ENCODE data around the gene PTGS1.
"Not testable (repeated sequence)": the region's sequence is repeated elsewhere in the genome, so short reads cannot be mapped to it uniquely, and the experiment has no call there.

The PTGS1 gene

DNA sequence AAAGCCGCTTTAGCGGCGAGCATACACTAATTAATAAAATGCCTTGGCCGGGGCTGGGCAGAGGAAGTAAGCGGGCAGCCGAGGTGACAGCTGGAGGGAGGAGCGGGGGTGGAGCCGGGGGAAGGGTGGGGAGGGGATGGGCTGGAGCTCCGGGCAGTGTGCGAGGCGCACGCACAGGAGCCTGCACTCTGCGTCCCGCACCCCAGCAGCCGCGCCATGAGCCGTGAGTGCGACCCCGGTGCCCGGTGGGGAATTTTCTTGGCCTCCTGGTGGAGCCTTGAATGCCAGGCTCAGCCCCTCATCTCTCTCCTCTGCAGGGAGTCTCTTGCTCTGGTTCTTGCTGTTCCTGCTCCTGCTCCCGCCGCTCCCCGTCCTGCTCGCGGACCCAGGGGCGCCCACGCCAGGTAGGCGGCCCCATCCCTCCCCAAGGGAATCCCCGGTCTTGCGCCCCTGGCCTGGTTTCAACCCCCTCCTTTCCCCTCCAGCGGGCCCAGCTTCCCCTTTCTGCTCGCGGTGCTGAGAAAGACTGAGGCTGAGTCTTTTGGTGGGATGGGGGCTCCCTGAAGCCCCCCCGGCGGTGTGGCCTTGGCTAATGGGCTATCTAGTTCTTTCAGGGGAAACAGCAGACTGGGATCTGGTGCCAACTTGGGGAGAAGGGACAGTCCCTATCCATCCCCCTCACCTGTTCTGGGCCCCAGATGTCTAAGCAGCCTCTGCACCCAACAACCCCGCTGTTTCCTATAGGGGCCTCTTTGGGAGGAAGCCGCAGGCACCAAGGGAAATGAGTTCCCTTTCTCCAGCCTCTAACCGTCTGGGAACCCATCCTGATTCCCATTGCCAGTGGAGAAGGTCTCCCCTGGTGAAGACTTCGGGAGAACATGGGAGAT lies at the start of gene PTGS1:
Gene PTGS1, plus strand, starts transcription at position 156 of the 887 bp plus-strand sequence. Its CDS starts 61 bp downstream, at position 217.
- no peak for DNase-seq

DNA sequence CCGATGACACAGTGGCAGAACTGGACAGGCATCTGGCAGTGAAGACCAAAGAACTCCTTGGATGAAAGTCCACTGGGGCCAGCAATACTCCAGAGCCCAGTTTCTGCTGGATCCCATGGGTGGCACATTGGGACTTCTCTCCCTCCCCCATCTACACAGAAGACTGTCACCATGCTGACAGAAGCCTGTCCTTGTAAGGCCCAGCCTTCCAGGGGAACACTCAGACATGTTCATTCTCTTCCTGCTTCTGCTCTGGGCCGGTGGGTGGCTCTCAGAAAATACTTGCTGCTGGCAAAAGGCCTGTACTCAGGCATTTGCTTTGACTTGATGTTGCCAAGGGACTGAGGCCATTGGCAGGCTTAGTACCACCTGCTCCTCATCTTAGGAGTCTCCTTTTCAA lies 48.3 kb upstream of the PTGS1 start:
- DNase-seq: no peak

- not testable (repeated sequence) for DNase-seq
These were observed 46.2 kb upstream of the PTGS1 start for GRCh38 chr9:122324665-122325064.

- no peak for DNase-seq
These were observed 45.7 kb upstream of the PTGS1 start for GRCh38 chr9:122325124-122325523.

DNA sequence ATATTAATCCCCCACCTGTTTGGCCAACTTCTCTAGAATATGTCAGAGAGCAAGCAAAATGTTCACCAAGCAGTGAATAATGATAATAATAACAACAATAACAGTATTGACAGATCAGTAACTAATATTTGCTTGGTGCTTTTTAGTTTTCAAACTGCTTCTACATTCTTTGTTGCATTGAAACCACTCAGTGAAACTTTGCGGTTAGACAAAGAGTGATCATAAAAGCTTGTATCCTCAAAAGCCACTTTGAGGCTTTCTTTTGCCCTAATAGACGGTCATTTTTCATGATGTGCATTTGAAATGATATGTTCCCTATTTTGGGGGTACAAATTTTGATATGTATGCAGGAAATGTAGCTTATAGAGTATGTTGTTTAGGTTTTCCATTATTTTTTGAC lies 43.6 kb upstream of the PTGS1 start:
- no peak for DNase-seq

- DNase-seq: no peak
These were observed 41.2 kb upstream of the PTGS1 start for GRCh38 chr9:122329597-122329996.

- not testable (repeated sequence) for DNase-seq
These were observed 40.4 kb upstream of the PTGS1 start for GRCh38 chr9:122330466-122330865.

- no peak for DNase-seq
These were observed 39.3 kb upstream of the PTGS1 start for GRCh38 chr9:122331523-122331927.

GRCh38 chr9:122332083-122332482 lies 38.7 kb upstream of the PTGS1 start:
- peak; percentile 55 for DNase-seq

DNA sequence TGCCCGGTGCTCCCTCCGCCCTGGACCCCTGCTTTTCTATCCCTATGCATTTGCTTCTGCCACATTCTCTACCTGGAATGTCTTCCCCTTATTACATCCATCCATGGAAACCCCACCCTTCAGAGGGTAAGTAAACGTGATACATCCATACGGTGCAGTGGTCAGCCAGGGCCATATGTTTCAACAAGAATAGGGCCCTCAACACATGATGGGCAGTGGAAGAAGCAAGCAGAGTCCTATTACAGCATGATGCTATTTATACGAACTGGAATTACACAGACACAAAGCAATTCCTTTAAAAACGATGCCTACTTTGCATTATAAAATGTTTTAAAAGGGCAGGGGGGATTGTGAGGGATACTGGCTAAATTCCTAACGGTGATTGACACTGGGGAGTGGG lies 38.2 kb upstream of the PTGS1 start:
- no peak for DNase-seq

GRCh38 chr9:122333169-122333808 lies 37.5 kb upstream of the PTGS1 start:
- DNase-seq: no peak

GRCh38 chr9:122334916-122335315 lies 35.9 kb upstream of the PTGS1 start:
- DNase-seq: no peak

DNA sequence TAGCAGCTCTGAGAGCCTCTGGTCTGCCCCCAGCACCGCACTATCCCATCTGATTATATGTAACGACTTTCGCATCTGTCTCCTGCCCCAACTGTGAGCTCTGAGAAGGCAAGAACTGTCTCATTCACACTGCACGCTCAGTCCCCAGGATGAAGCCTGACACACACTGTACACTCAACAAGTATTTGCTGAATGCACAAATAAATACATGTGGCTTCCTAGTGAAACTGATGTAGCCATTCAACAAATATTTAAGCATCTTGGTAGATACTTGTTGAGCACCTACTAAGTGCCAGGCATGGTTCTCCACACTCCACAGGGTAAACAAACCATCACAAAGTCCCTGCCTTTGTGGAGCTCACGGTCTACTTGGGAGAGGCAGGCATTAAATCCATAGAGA lies 34.6 kb upstream of the PTGS1 start:
- no peak for DNase-seq

DNA sequence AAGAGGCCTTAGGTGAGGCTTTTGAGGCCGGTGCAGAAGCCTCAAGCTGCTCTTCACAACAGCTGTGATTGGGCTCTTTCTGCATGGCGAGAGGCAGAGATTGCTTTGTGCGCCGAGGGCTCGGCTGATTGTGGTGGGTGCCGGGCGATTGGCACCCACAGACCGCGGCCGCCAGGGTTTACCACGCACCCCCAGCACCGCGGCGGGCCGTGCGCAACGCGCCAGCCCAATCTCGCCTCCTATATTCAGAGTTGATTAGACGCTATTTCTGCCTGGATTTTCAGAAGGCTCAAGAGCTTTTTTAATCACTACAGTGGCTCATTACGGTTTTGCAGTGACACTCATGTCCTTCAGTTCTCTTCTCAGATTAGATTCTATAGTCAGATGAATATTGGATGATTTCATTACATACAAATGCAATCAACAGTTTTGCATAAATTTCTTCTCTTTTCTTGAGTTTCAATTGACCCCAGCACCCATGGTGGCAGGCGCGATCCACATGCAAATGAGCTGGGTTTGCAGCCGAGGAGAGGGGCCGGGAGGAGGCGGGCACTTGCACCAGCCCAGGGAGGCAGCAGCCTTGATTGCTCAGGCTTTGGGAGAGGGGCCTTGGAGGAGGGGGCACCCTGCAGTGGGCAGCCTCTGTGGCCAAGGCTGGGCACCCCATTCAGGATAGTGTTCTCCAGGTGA lies 33.8 kb upstream of the PTGS1 start:
- DNase-seq: no peak

DNA sequence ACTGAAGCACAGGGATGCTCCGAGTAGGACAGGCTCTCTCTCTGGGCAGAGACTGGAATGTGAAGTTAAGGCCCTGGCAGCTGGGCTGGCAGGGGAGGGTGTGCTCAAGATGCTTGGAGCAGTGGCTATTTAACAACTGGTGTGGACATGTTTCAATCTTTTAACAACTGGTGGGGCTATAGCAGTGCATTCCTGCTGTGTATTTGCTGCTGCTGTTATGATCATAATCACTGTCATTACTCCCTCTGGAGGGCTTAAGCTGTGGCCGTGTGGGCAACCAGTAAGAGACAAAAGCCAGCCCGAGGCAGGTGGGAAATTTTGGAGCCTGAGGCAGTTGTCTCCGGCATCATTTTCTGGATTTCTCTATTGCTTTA lies 33.3 kb upstream of the PTGS1 start:
- DNase-seq: no peak

DNA sequence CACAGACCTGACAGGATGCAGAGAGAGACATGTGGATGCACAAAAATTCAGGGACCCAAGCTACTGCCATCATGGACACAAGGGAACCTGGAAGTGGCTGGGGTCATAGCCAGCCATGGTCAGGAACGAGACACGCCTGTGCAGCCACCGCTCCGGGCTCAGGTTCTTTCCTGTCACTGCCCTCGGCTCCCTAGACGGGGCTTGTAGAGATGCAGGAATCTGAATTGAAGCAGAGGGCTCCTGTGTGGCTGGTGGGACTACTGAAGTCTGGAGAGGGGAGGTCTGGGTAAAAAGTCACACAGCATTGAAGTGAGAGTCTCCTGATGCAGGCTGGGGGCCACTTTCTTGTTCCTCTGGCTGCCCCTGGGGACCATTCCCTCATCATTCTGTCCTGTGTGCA lies 32.3 kb upstream of the PTGS1 start:
- DNase-seq: no peak

DNA sequence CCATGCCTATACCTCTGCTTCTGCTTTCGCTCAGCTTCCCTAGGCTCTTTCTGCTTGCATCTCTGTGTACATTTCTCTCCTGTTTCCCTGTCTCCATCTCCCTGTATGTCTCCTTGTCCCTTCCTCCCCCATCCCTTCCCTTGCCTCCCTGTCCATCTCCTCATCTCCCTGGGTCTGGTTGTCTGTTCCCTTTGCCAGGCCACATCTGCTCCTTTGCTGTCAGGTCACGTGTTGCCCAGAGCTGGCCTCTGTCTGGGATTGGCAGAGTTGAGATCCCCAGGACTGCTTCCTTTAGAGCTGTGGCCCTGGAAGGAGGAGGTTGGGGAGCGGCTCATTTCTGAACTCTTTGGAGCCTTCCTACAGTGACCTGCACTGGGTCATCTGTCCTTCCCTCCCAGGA lies 31.8 kb upstream of the PTGS1 start:
- DNase-seq: no peak

DNA sequence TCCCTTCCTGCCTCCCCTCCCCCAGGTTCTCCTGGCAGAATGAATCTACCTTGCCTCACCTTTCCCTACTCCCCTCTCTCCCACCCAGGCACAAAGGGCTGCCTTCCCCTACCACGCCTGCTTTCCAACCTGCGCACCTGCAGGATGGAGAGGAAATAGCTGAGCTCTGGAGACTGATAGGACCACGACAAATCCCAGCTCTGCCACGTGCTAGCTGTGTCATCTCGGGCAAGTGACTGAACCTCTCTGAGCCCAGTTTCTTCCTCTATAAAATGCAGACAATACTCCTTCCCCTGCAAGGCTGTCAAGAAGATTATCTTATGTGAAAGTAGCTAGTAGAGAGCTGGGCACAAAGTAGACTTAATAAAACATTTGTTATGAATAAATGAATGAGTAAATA lies 31.2 kb upstream of the PTGS1 start:
- DNase-seq: no peak

DNA sequence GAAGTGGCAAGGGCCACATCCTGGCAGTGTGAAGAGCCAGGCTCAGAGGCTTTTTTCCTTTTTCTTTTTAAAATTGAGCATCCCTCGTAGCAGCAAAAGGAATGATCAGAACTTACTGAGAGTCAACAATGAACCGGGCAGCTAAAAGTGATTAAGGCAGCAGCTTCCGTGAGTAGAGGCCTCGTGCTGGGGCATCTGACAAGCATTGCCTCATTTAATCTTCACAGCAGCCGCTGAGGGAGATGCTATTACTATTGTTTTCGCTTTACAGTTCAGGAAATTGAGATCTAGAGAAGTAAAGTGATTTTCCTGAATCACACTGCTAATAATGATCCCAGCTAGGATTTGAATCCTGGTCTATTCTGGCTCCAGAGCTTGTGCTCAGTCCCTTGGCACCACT lies 30.7 kb upstream of the PTGS1 start:
- DNase-seq: no peak

DNA sequence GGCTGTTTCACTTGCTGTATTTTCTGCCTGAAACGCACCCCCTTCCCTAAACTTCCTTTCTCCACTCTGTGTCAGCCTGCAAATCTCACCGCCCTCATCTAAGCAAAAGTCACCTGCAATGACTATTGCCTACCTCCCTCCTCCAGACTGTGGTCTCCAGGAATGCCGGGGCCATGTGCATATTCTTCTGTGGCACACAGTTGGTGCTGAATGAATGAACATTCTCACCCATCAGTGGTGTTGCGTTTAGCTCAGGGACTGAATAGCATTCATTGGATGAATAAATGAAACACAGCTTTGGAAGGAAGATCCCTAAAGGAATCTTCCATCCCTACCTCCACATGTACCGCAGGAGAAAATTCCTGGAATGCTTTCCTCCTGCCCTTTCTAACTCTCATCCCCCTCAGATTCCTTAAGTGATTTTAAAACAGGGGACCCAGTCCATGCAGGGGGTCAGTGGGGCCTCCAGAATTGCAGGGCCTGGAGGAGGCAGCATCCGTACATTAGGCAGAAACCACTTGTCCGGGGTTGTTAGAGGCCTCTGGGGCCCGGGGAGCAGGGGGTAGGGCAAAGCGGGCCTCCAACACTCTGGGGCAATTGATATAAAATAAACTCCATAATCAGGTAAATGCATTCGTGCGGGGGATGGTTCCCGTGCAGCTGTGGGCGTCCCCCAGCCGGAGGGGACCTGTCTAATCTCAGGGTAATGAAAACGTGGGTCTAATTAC lies 28.3 kb upstream of the PTGS1 start:
- DNase-seq: no peak

GRCh38 chr9:122346478-122347347 lies 24.1 kb upstream of the PTGS1 start:
- peak; percentile 25 for DNase-seq
